MG63 (cell line): ENCODE measurements around the gene KCNH2. TPM values are rescaled to one million over a fixed set of nuclear protein-coding genes. Genes with fewer than 3 reads are reported as not detected.
A peak's percentile ranks its signal among the peaks of the same experiment; 100 is the strongest.

Experiments
- DNase-seq: peaks from one replicate; pipeline ENCODE4 v3.0.0-alpha.2; 2020
- H3K27me3 ChIP-seq: fragments of 250-450 bp; sonication (Bioruptor Pico); 2 replicates; pipeline ENCODE4 v1.5.1; 2020; ENCODE audit warnings: mild to moderate bottlenecking, moderate library complexity
- H3K36me3 ChIP-seq: fragments of 250-450 bp; sonication (Bioruptor Pico); 2 replicates; pipeline ENCODE4 v1.5.1; 2020; ENCODE audit warnings: mild to moderate bottlenecking, moderate library complexity
- H3K4me3 ChIP-seq: fragments of 250-450 bp; sonication (Bioruptor Pico); 2 replicates; pipeline ENCODE4 v1.5.1; 2020; ENCODE audit warnings: mild to moderate bottlenecking, moderate library complexity
- H3K9me3 ChIP-seq: fragments of 250-450 bp; sonication (Bioruptor Pico); 2 replicates; pipeline ENCODE4 v1.5.1; 2020; ENCODE audit warnings: mild to moderate bottlenecking, moderate library complexity
- total RNA-seq: library from RNA; depleted of rRNA; stranded (reverse); fragments of >200 nt; shearing (Covaris generic); gene quantifications from 2 replicates; pipeline ENCODE4 v1.2.3, GENCODE V29; 2014; ENCODE audit warnings: low replicate concordance

The KCNH2 gene
- total RNA-seq, 1 experiment from 2014 or later: 0.33 TPM

GRCh38 chr7:150988230-150989226 is 10.4 kb upstream of the KCNH2 start:
- H3K36me3 ChIP-seq: no peaks in the 10 kb centered on the region
- peak; percentile 14 for DNase-seq
- H3K4me3 ChIP-seq: no peak overlapping the region
- H3K9me3 ChIP-seq: no peaks in the 10 kb centered on the region
- no peaks in the 10 kb centered on the region for H3K27me3 ChIP-seq

- Histone ChIP-seq H3K9me3 (no peaks in the 10 kb centered on the region), H3K36me3 (no peaks in the 10 kb centered on the region), H3K27me3 (no peaks in the 10 kb centered on the region; the same call in 1 of the 2 replicates), H3K4me3 (no peak overlapping the region)
- DNase-seq: no peak
These were observed 8.4 kb upstream of the KCNH2 start for GRCh38 chr7:150986556-150986955.

GRCh38 chr7:150986099-150986512 is 8.0 kb upstream of the KCNH2 start:
- DNase-seq: peak; percentile 23
- H3K27me3 ChIP-seq: no peaks in the 10 kb centered on the region; the same call in 1 of the 2 replicates
- no peaks in the 10 kb centered on the region for H3K9me3 ChIP-seq

GRCh38 chr7:150983893-150984368 is 5.8 kb upstream of the KCNH2 start:
- Histone ChIP-seq H3K27me3 (no peaks in the 10 kb centered on the region; the same call in 1 of the 2 replicates), H3K9me3 (no peaks in the 10 kb centered on the region), H3K4me3 (no peak overlapping the region), H3K36me3 (no peaks in the 10 kb centered on the region)
- DNase-seq: no peak

More at GRCh38 chr7:150986099-150986512, 8.0 kb upstream of the KCNH2 start:
- no peak overlapping the region for H3K4me3 ChIP-seq
- H3K36me3 ChIP-seq: no peaks in the 10 kb centered on the region

GRCh38 chr7:150982351-150982750 is 4.2 kb upstream of the KCNH2 start:
- Histone ChIP-seq H3K9me3 (no peaks in the 10 kb centered on the region), H3K27me3 (no peaks in the 10 kb centered on the region; the same call in 1 of the 2 replicates), H3K4me3 (no peak overlapping the region), H3K36me3 (no peaks in the 10 kb centered on the region)
- no peak for DNase-seq

GRCh38 chr7:150981644-150982043 is 3.5 kb upstream of the KCNH2 start:
- Histone ChIP-seq H3K4me3 (no peak overlapping the region), H3K36me3 (no peaks in the 10 kb centered on the region), H3K27me3 (no peaks in the 10 kb centered on the region; the same call in 1 of the 2 replicates), H3K9me3 (no peaks in the 10 kb centered on the region)
- DNase-seq: no peak

GRCh38 chr7:150980663-150981062 is 2.5 kb upstream of the KCNH2 start:
- DNase-seq: no peak
- H3K36me3 ChIP-seq: no peaks in the 10 kb centered on the region
- H3K4me3 ChIP-seq: no peak overlapping the region
- no peaks in the 10 kb centered on the region; the same call in 1 of the 2 replicates for H3K27me3 ChIP-seq
- no peaks in the 10 kb centered on the region for H3K9me3 ChIP-seq

- Histone ChIP-seq H3K27me3 (no peaks in the 10 kb centered on the region; the same call in 1 of the 2 replicates), H3K4me3 (no peak overlapping the region), H3K9me3 (no peaks in the 10 kb centered on the region), H3K36me3 (no peaks in the 10 kb centered on the region)
- peak; percentile 21 for DNase-seq
These were observed 1.7 kb upstream of the KCNH2 start for GRCh38 chr7:150979713-150980390.

GRCh38 chr7:150977382-150978125 is 567 bp downstream of the KCNH2 start:
- Histone ChIP-seq H3K9me3 (no peaks in the 10 kb centered on the region), H3K4me3 (no peak overlapping the region), H3K36me3 (no peaks in the 10 kb centered on the region), H3K27me3 (no peaks in the 10 kb centered on the region)
- no peak for DNase-seq

- H3K9me3 ChIP-seq: no peaks in the 10 kb centered on the region
- no peak overlapping the region for H3K4me3 ChIP-seq
- no peaks in the 10 kb centered on the region for H3K36me3 ChIP-seq
- H3K27me3 ChIP-seq: no peaks in the 10 kb centered on the region
- no peak for DNase-seq
These were observed 1.4 kb downstream of the KCNH2 start for GRCh38 chr7:150976529-150977381.

- H3K9me3 ChIP-seq: no peaks in the 10 kb centered on the region
- no peaks in the 10 kb centered on the region for H3K27me3 ChIP-seq
- no peak overlapping the region for H3K4me3 ChIP-seq
- H3K36me3 ChIP-seq: no peaks in the 10 kb centered on the region
- peak; percentile 45 for DNase-seq
These were observed 2.4 kb downstream of the KCNH2 start for GRCh38 chr7:150975536-150976319.

GRCh38 chr7:150974468-150975391 is 3.4 kb downstream of the KCNH2 start:
- Histone ChIP-seq H3K36me3 (no peaks in the 10 kb centered on the region), H3K9me3 (no peaks in the 10 kb centered on the region), H3K27me3 (no peaks in the 10 kb centered on the region), H3K4me3 (no peak overlapping the region)
- DNase-seq: peak; percentile 34

- no peaks in the 10 kb centered on the region for H3K27me3 ChIP-seq
These were observed 4.3 kb downstream of the KCNH2 start for GRCh38 chr7:150973571-150974451.

More at GRCh38 chr7:150973571-150974451, 4.3 kb downstream of the KCNH2 start:
- Histone ChIP-seq H3K4me3 (no peak overlapping the region), H3K9me3 (no peaks in the 10 kb centered on the region), H3K36me3 (no peaks in the 10 kb centered on the region)
- no peak for DNase-seq
